ENCODE data around the gene BARX1. TPM values are rescaled to one million over a fixed set of nuclear protein-coding genes. Genes with fewer than 3 reads are reported as not detected.

BARX1 gene
- polyA plus RNA-seq, 3 donors = not detected

DNA sequence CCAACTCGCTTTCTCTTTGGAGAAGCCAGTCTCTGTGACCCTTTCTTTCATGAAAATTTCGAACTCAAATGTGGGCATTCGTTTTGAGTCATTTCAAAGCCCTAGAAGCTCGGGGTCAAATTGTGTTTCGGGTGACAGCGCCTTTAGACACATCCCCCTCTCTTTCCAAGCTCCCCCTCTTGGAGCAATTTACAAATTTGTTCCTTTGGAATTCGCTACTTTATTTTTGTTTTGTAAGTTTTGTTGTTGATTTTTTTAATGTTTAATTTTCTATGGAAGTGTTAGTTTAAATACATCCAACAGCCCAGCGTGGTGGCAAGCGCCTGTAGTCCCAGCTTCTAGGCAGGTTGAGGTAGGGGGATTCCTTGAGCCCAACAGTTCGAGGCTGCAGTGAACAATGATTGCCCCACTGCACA lies 4.6 kb upstream of the BARX1 start:
- H3K4me3 Mint-ChIP-seq = peak overlapping the region; percentile 37 to 91
- Histone ChIP-seq H3K9ac (ENCODE audit: insufficient read depth, low read length, poor library complexity, severe bottlenecking) (no peak overlapping the region), H3K4me3 (replicated peaks in 1 of 3; ENCODE audit: low read depth in 2 of 3, low read length in 3 of 3) (peak overlapping the region in 1 of 3 experiments; percentile 62), H3K27ac (ENCODE audit: low read depth in 1 of 2, low read length in 2 of 2) (no peak overlapping the region), H3K9me3 (replicated peaks in 1 of 2; ENCODE audit: control insufficient read depth in 1 of 2, insufficient read depth in 1 of 2, low read length in 2 of 2) (peaks cover 5 to 53% of the 10 kb centered on the region in 2 donors), H3K36me3 (replicated peaks in 1 of 2; ENCODE audit: control insufficient read depth in 1 of 2, insufficient read depth in 2 of 2, low read length in 2 of 2) (no peaks in the 10 kb centered on the region), H3K79me2 (ENCODE audit: insufficient read depth, low read length) (no peaks in the 10 kb centered on the region), H2AFZ (ENCODE audit: insufficient read depth, low read depth, low read length, poor library complexity, severe bottlenecking) (no peak overlapping the region), H4K20me1 (ENCODE audit: insufficient read depth, low read length) (no peaks in the 10 kb centered on the region), H3K4me1 (ENCODE audit: control insufficient read depth in 1 of 2, insufficient read depth in 2 of 2, low read length in 2 of 2) (peaks cover 26 to 30% of the 10 kb centered on the region in 2 donors), H3K4me2 (replicated peaks; ENCODE audit: extremely low read depth, low read length, poor library complexity, severe bottlenecking) (peak overlapping the region; percentile 63), H3K27me3 (ENCODE audit: control insufficient read depth in 2 of 2, insufficient read depth in 2 of 2, low read length in 2 of 2) (peaks cover 62 to 80% of the 10 kb centered on the region in 2 donors)
- H3K27ac Mint-ChIP-seq = peak overlapping the region in 1 of 7 donors; percentile 35
- peaks cover 0 to 40% (median 30%) of the 10 kb centered on the region in 7 donors for H3K9me3 Mint-ChIP-seq
- peaks cover 41% of the 10 kb centered on the region for H3K4me1 Mint-ChIP-seq
- H3K27me3 Mint-ChIP-seq (ENCODE audit: low read depth in 3 of 3) = peaks cover 74 to 90% (median 84%) of the 10 kb centered on the region in 3 donors
- TF ChIP-seq, protein P1, sequence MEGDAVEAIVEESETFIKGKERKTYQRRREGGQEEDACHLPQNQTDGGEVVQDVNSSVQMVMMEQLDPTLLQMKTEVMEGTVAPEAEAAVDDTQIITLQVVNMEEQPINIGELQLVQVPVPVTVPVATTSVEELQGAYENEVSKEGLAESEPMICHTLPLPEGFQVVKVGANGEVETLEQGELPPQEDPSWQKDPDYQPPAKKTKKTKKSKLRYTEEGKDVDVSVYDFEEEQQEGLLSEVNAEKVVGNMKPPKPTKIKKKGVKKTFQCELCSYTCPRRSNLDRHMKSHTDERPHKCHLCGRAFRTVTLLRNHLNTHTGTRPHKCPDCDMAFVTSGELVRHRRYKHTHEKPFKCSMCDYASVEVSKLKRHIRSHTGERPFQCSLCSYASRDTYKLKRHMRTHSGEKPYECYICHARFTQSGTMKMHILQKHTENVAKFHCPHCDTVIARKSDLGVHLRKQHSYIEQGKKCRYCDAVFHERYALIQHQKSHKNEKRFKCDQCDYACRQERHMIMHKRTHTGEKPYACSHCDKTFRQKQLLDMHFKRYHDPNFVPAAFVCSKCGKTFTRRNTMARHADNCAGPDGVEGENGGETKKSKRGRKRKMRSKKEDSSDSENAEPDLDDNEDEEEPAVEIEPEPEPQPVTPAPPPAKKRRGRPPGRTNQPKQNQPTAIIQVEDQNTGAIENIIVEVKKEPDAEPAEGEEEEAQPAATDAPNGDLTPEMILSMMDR (IDR thresholded peaks at IDR 0.05) = no peak
- H3K36me3 Mint-ChIP-seq = peaks cover 8 to 11% of the 10 kb centered on the region in 2 donors
- intact Hi-C loops (cut with micrococcal nuclease) = loop anchor here (5.0 kb wide), 2 partner anchors 132 to 797 kb away; no protein-coding TSS in a partner anchor
- DNase-seq = no peak
- 0% methylated on average over 5 of the region's 10 CpGs for WGBS (ENCODE audit: insufficient coverage)

DNA sequence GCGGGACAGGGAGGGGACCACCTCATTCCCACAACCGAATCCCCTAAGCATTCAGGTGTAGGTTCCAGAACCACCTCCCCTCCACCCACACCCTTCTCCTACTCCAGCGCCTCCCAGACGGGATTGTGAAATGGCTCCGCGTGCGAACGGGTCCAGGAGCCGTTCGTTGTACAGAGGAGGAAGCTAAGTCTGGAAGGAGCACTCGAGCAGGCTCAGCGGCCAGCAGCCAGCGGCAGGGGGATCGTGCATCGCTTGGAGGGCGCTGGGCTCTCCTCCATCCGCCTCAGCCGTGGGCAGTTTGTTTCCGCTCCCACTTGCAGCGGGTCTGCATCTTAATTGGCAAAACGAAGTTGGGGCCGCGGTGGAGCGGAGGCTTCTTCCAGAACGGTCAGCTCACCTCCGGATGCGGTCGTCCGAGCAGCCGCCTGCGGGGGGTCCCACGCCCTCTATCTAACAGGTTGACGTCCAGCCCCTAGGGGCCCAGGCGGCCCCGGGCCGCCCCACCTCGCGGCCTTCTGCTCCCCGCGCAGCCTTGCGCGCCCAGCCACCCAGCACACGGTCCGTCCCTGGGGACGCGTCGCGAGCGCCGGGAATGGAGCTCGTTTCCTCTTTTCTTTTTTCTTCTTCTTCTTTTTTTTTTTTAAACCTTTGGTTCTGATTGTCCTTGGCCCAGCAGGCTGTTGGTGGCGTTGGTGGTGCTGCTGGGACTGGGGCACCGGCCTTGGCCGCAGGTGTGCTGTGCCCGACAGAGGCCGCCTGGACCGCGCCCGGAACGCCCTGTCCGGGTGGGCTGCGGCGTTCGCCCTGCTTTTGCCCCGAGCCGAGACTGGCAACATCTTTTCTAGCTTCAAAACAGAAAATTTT lies 3.9 kb upstream of the BARX1 start:
- H3K9ac ChIP-seq (ENCODE audit: insufficient read depth, low read length, poor library complexity, severe bottlenecking) = no peak overlapping the region
- Mint-ChIP-seq H3K4me1 (peaks cover 41% of the 10 kb centered on the region), H3K27ac (no peak overlapping the region), H3K9me3 (peaks cover 0 to 42% (median 31%) of the 10 kb centered on the region in 7 donors), H3K36me3 (peaks cover 8 to 11% of the 10 kb centered on the region in 2 donors), H3K27me3 (ENCODE audit: low read depth in 3 of 3) (peaks cover 73 to 95% (median 84%) of the 10 kb centered on the region in 3 donors), H3K4me3 (peak overlapping the region; percentile 67 to 91)
- H3K79me2 ChIP-seq (ENCODE audit: insufficient read depth, low read length) = no peaks in the 10 kb centered on the region
- no peak overlapping the region for H3K27ac ChIP-seq (ENCODE audit: low read depth in 1 of 2, low read length in 2 of 2)
- peaks cover 67 to 83% of the 10 kb centered on the region in 2 donors for H3K27me3 ChIP-seq (ENCODE audit: control insufficient read depth in 2 of 2, insufficient read depth in 2 of 2, low read length in 2 of 2)
- peak overlapping the region in 1 of 3 experiments; percentile 62 for H3K4me3 ChIP-seq (replicated peaks in 1 of 3; ENCODE audit: low read depth in 2 of 3, low read length in 3 of 3)
- no peaks in the 10 kb centered on the region for H3K36me3 ChIP-seq (replicated peaks in 1 of 2; ENCODE audit: control insufficient read depth in 1 of 2, insufficient read depth in 2 of 2, low read length in 2 of 2)
- WGBS (ENCODE audit: insufficient coverage) = 2% methylated on average over 52 of the region's 66 CpGs
- DNase-seq = peak; percentile 40 to 65 (median 57)
- peaks cover 5 to 58% of the 10 kb centered on the region in 2 donors for H3K9me3 ChIP-seq (replicated peaks in 1 of 2; ENCODE audit: control insufficient read depth in 1 of 2, insufficient read depth in 1 of 2, low read length in 2 of 2)
- H2AFZ ChIP-seq (ENCODE audit: insufficient read depth, low read depth, low read length, poor library complexity, severe bottlenecking) = peak overlapping the region; percentile 24
- H4K20me1 ChIP-seq (ENCODE audit: insufficient read depth, low read length) = no peaks in the 10 kb centered on the region
- TF ChIP-seq, protein P1 (IDR thresholded peaks at IDR 0.05) = no peak
- peak overlapping the region; percentile 63 for H3K4me2 ChIP-seq (replicated peaks; ENCODE audit: extremely low read depth, low read length, poor library complexity, severe bottlenecking)
- intact Hi-C loops (cut with micrococcal nuclease) = no loop called here
- peaks cover 26 to 30% of the 10 kb centered on the region in 2 donors for H3K4me1 ChIP-seq (ENCODE audit: control insufficient read depth in 1 of 2, insufficient read depth in 2 of 2, low read length in 2 of 2)
